GM12872 (cell line): ENCODE data around the gene ADAMTS18.

ENCODE experiments used
- TF ChIP-seq, protein P1 (sequence below): IDR thresholded peaks from 3 replicates; pipeline ENCODE4 v1.5.1; 2011; ENCODE audit warnings: low read depth, mild to moderate bottlenecking, low read length, moderate library complexity; ENCODE audit not compliant: insufficient read depth

The ADAMTS18 gene

DNA sequence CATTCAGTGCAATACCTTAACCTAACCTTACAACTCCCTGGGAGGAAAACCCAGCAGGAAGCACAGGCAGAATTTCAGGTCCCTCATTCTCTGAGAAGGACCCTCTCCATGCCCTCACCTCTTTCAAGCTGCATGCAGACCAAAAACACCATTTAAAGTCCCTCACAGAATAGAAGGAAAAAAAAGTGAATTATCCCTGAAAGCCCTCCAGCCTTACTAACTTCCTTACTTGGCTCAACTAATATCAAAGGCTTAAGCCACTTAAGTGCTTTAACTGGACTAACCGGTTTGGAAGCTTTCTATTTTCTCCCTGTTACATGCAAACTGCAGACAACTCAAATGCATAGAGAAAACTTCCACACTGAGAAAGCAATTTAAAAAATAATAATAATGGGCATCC lies 60.5 kb downstream of the ADAMTS18 start:
- TF ChIP-seq, protein P1, sequence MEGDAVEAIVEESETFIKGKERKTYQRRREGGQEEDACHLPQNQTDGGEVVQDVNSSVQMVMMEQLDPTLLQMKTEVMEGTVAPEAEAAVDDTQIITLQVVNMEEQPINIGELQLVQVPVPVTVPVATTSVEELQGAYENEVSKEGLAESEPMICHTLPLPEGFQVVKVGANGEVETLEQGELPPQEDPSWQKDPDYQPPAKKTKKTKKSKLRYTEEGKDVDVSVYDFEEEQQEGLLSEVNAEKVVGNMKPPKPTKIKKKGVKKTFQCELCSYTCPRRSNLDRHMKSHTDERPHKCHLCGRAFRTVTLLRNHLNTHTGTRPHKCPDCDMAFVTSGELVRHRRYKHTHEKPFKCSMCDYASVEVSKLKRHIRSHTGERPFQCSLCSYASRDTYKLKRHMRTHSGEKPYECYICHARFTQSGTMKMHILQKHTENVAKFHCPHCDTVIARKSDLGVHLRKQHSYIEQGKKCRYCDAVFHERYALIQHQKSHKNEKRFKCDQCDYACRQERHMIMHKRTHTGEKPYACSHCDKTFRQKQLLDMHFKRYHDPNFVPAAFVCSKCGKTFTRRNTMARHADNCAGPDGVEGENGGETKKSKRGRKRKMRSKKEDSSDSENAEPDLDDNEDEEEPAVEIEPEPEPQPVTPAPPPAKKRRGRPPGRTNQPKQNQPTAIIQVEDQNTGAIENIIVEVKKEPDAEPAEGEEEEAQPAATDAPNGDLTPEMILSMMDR = no peak

DNA sequence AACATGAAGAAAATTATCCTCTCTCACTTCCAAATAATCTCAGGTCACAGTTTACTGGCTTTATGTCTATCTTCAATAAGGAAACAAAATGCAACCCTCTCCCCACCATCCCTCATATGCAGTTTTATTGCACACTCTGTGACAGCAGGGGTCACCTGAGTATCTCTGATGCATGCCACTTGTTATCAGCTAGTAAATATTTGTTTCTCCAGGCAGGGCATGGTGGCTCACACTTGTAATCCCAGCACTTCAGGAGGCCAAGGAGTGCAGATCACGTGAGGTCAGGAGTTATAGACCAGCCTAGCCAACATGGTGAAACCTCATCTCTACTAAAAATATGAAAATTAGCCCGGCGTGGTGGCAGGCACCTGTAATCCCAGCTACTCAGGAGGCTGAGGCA lies 61.1 kb downstream of the ADAMTS18 start:
- TF ChIP-seq, protein P1 = no peak

DNA sequence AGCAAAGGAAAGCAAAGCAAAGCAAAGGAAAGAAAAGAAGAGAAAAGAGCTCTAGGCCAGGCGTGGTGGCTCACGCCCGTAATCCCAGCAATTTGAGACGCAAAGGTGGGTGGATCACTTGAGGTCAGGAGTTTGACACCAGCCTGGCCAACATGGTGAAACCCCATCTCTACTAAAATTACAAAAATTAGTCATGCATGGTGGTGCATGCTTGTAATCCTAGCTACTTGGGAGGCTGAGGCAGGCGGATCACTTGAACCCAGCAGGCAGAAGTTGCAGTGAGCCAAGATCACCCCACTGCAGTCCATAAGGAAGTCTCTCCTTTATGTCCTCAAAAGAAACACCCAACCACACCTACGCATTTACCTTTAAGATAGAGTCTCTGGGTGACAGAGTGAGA lies 70.1 kb downstream of the ADAMTS18 start:
- TF ChIP-seq, protein P1 = no peak

DNA sequence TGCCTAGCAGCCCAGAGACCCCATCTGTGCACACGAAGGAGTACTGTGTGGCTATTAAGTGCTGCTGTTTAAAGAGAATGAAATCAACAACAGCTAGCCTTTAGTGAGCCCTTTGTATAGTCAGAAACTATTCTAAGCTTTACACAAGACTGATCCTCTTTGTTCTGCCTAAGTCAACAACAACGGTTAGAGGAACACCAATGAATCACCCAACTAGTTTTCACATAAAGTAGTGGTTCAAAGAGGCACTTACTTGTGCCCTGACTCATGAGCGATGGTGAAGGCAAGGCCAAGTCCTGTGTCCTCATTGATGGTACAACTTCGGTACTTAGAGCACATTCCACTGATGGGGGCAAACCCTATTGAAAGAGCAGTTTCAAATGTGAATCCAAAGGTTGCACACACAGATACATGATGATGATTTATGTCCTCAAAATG lies 75.8 kb downstream of the ADAMTS18 start:
- TF ChIP-seq, protein P1 = no peak

DNA sequence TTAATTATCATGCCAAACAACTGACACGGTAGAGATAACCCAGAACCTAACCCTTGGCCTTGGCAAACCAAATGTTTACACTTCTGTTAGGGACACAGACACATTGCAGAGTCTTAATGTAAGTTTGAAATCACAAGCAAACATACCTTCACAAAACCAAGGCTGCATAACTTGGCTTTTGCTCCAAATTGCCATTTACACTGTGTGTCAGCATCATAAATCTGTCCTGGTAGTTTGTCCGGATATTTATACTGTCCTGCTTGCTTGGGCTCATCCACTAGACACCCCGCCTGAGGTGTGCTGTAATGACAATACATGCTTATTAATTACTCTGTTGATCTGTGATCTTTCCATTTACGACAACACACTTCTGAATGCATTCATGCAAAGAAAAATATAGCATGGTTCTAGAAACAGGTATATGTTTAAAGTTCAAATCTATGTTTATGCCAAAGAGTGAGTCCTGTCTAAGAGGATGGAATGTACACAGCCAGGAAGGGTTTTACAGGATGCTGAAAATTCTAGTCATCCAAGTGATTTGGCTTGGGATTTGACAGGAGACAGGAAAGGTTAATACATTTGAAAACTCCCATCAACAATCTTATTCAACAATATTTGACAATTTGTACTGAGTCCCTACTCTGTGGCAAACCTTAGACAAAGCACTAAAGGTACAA lies 81.1 kb downstream of the ADAMTS18 start:
- TF ChIP-seq, protein P1 = no peak

DNA sequence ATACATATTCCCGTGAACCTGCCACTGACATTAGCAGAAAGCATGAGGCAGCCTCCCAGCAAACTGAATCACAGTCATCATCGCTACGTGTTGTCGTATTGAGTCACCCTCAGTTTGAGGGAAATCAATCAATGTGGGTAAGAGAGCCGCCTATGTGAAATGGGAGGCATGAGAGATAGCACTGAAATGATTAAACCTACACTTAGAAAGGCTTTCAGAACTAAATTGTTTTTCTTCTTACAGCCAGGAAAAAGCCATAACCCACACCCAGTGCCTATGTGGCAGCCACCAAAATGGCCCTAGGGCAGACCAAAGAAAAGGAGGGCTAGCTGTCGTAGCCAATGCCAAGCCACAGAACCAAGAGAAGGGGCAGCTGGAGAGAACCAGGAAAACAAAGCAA lies 90.5 kb downstream of the ADAMTS18 start:
- TF ChIP-seq, protein P1 = no peak

DNA sequence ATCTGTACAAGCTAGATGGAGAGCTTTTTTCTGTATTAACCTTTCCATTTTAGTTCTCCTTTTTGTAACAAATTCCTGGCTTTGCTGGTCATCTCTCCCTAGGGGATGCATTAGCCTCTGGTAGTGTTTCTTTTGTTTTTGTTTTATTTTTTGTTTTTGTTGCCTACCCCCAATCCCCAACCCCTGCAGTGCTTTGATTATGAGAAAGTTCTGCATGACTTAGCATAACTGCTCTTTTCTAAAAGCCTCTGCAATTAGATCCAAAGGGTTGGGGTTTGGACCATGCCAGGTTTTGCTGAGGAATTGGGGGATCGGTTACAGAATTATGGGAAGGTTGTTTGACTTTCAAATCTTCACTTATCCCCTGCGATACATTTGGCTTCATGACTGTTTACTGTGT lies 98.2 kb downstream of the ADAMTS18 start:
- TF ChIP-seq, protein P1 = no peak
